ENCODE results near the gene SCML1. TPM values are rescaled to one million over a fixed set of nuclear protein-coding genes. Genes with fewer than 3 reads are reported as not detected.

The SCML1 gene
- total and polyA plus RNA-seq, 9 of the 15 experiments (the other 6 are each of a cell fraction or from before 2014, with no cell fraction given): 0.01 to 0.04 (median 0.04) TPM; not detected in 6

GRCh38 chrX:17737710-17737985 lies 355 bp downstream of the SCML1 start:
- no TSS peak for BruUV-seq (replicated peaks)
- ChIA-PET CTCF (ENCODE audit: low intra/inter-chr PET ratio) (no interaction called here), POLR2A (no interaction called here)
- TF ChIP-seq ZNF197 (CRISPR knock-in tag; IDR thresholded peaks at IDR 0.05; ENCODE audit: low read depth) (no peak), HNRNPUL1 (IDR thresholded peaks at IDR 0.05; ENCODE audit: low read length) (no peak), ZFP36 (IDR thresholded peaks at IDR 0.05; ENCODE audit: low read depth, low read length, partially characterized antibody) (no peak), ATF4 (CRISPR knock-in tag; IDR thresholded peaks at IDR 0.05) (no peak), STAT5B (CRISPR knock-in tag; IDR thresholded peaks at IDR 0.05) (no peak), PPARD (CRISPR knock-in tag; IDR thresholded peaks at IDR 0.05) (no peak), ETV5 (CRISPR knock-in tag; IDR thresholded peaks at IDR 0.05; ENCODE audit: low read depth) (no peak), EP400 (IDR thresholded peaks at IDR 0.05) (no peak), POLR3A (IDR thresholded peaks at IDR 0.05; ENCODE audit: borderline replicate concordance, extremely low read depth, insufficient read depth, insufficient read length) (no peak), KLF6 (CRISPR knock-in tag; IDR thresholded peaks at IDR 0.05; ENCODE audit: borderline replicate concordance) (no peak), SIN3B (IDR thresholded peaks at IDR 0.05; ENCODE audit: low read depth) (no peak), RNF2 (IDR thresholded peaks at IDR 0.05) (no peak), TOE1 (IDR thresholded peaks at IDR 0.05; ENCODE audit: borderline replicate concordance) (no peak), TOE1 (CRISPR knock-in tag; IDR thresholded peaks at IDR 0.05; ENCODE audit: borderline replicate concordance, low read depth) (no peak), ZNF395 (CRISPR knock-in tag; IDR thresholded peaks at IDR 0.05) (no peak), MXD1 (CRISPR knock-in tag; IDR thresholded peaks at IDR 0.05; ENCODE audit: borderline replicate concordance, poor library complexity, severe bottlenecking) (no peak), TBL1XR1 (IDR thresholded peaks at IDR 0.05; ENCODE audit: low read length in 2 of 2) (no peak)
- TF ChIP-seq, protein P1, sequence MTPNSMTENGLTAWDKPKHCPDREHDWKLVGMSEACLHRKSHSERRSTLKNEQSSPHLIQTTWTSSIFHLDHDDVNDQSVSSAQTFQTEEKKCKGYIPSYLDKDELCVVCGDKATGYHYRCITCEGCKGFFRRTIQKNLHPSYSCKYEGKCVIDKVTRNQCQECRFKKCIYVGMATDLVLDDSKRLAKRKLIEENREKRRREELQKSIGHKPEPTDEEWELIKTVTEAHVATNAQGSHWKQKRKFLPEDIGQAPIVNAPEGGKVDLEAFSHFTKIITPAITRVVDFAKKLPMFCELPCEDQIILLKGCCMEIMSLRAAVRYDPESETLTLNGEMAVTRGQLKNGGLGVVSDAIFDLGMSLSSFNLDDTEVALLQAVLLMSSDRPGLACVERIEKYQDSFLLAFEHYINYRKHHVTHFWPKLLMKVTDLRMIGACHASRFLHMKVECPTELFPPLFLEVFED (CRISPR knock-in tag; conservative IDR thresholded peaks at IDR 0.05): no peak
- intact Hi-C loops (cut with micrococcal nuclease) (no loop called here), in situ Hi-C loops (cut with MboI) (no loop called here)
- Histone ChIP-seq H3K36me3 (ENCODE audit: control insufficient read depth, insufficient read depth, low read length) (no peaks in the 10 kb centered on the region), H3K4me2 (ENCODE audit: insufficient read depth, low read length) (no peak overlapping the region), H3K27me3 (ENCODE audit: control insufficient read depth in 2 of 2, insufficient read depth in 2 of 2, low read length in 2 of 2) (no peaks in the 10 kb centered on the region), H4K20me1 (replicated peaks; ENCODE audit: control insufficient read depth, insufficient read depth, low read length) (no peaks in the 10 kb centered on the region), H3K4me3 (no peak overlapping the region), H3K79me2 (ENCODE audit: control insufficient read depth, insufficient read depth, low read length) (no peaks in the 10 kb centered on the region), H3K27ac (ENCODE audit: extremely low read depth, low read depth, low read length) (no peak overlapping the region), H3K9me1 (ENCODE audit: control insufficient read depth, insufficient read depth, low read length) (no peaks in the 10 kb centered on the region), H3K9me3 (replicated peaks; ENCODE audit: control insufficient read depth, insufficient read depth, low read depth, low read length) (no peaks in the 10 kb centered on the region; the same call in 1 of the 2 replicates), H3K9ac (ENCODE audit: insufficient read depth in 1 of 2, low read depth in 2 of 2, low read length in 2 of 2) (no peak overlapping the region), H3K4me1 (replicated peaks in 1 of 2; ENCODE audit: control insufficient read depth in 2 of 2, insufficient read depth in 2 of 2, low read length in 2 of 2) (no peaks in the 10 kb centered on the region; a peak in 1 of 5 replicates), H2AFZ (ENCODE audit: low read depth, low read length) (no peak overlapping the region)
- no peak for ATAC-seq
- FAIRE-seq: no peak
- no peak for DNase-seq (ENCODE audit: extremely low read depth in 1 of 4, low spot score in 3 of 4)
- 52% methylated on average over 5 of the region's 15 CpGs for WGBS (ENCODE audit: insufficient coverage, low coverage, missing lambda C conversion rate)

All from K562 (cell line).